ENCODE measurements around the gene ADGRD1.

GRCh38 chr12:131124487-131125280 is 171.0 kb downstream of the ADGRD1 start:
- TF ChIP-seq CTCF (IDR thresholded peaks at IDR 0.05; ENCODE audit: low read depth, low read length, poor library complexity, severe bottlenecking) (no peak), EZH2phosphoT487 (IDR thresholded peaks at IDR 0.05; ENCODE audit: borderline replicate concordance, low read length) (no peak)
